K562 (cell line): Measurements from ENCODE around the gene ELOVL7. TPM values are rescaled to one million over a fixed set of nuclear protein-coding genes. Genes with fewer than 3 reads are reported as not detected.

Source experiments
- EHMT2 ChIP-seq: fragments of 450-650 bp; IDR thresholded peaks from 2 replicates; pipeline ENCODE4 v1.6.1; 2018; ENCODE audit warnings: antibody characterized with exemption
- MCM2 ChIP-seq: fragments of 450-650 bp; IDR thresholded peaks from 2 replicates; pipeline ENCODE4 v1.6.1; 2017; ENCODE audit warnings: low read depth, mild to moderate bottlenecking
- NBN ChIP-seq: fragments of 450-650 bp; IDR thresholded peaks from 2 replicates; pipeline ENCODE4 v1.6.1; 2016; ENCODE audit warnings: low read depth, mild to moderate bottlenecking
- NFIC ChIP-seq: fragments of 450-650 bp; IDR thresholded peaks from 2 replicates; pipeline ENCODE4 v1.6.1; 2017; ENCODE audit warnings: mild to moderate bottlenecking, inconsistent platforms
- TEAD4 ChIP-seq, 2 experiments: sonication (generic) in 1 of 2; formaldehyde crosslinking in 1 of 2; IDR thresholded peaks; 2 replicates each; pipeline versions ENCODE4 v1.6.1 to v1.8.0; 2012 to 2022; ENCODE audit warnings: borderline replicate concordance in 1 of 2, inconsistent platforms in 1 of 2, low read length in 1 of 2, mild to moderate bottlenecking in 1 of 2, missing genetic modification reagents in 1 of 2
- ZHX1 ChIP-seq: fragments of 150-350 bp; conservative IDR thresholded peaks from 2 replicates; pipeline ENCODE4 v1.6.1; 2014; ENCODE audit warnings: low read length
- ZNF431 ChIP-seq: sonication (generic); formaldehyde crosslinking; IDR thresholded peaks from 2 replicates; pipeline ENCODE4 v1.8.0; 2022; ENCODE audit warnings: mild to moderate bottlenecking, missing genetic modification reagents
- ZNF766 ChIP-seq: fragments of 200-800 bp; sonication (Bioruptor generic); conservative IDR thresholded peaks from 2 replicates; pipeline ENCODE4 v1.6.1; 2016; ENCODE audit warnings: missing genetic modification characterization, missing compliant biosample characterization
- polyA plus RNA-seq, 8 experiments: library from polyadenylated mRNA; depleted of rRNA in 4 of 8; stranded (reverse) in 5 of 8; unstranded in 3 of 8; fragments of >200 nt; fragmentation: Nextera tagmentation in 2 of 8; fragmentation: Illumina TruSeq in 1 of 8; extraction: Ambion mirVana in 2 of 8; extraction: Trizol in 1 of 8; gene quantifications; 2 replicates each; pipeline versions ENCODE4 v1.2.1 to v1.2.3, GENCODE V29; 2011 to 2014; ENCODE audit warnings: inconsistent platforms in 1 of 8, missing spikeins in 1 of 8
- total RNA-seq, 7 experiments: library from RNA; depleted of rRNA in 6 of 7; stranded (reverse); fragments of >200 nt in 6 of 7; fragmentation: Illumina TruSeq in 2 of 7; extraction: Trizol in 2 of 7; gene quantifications; 2 replicates each; pipeline versions ENCODE4 v1.2.1 to v1.2.3, GENCODE V29; 2011 to 2021; ENCODE audit warnings: low replicate concordance in 1 of 7
- TF ChIP-seq, protein P1 (sequence below): fragments of 450-650 bp; IDR thresholded peaks from 2 replicates; pipeline ENCODE4 v1.6.1; 2016; ENCODE audit warnings: low read depth, mild to moderate bottlenecking, moderate library complexity

The ELOVL7 gene
- total and polyA plus RNA-seq, 9 of the 15 experiments (the other 6 are each of a cell fraction or from before 2014, with no cell fraction given), result 4.5 to 12.3 (median 6.9) TPM

DNA sequence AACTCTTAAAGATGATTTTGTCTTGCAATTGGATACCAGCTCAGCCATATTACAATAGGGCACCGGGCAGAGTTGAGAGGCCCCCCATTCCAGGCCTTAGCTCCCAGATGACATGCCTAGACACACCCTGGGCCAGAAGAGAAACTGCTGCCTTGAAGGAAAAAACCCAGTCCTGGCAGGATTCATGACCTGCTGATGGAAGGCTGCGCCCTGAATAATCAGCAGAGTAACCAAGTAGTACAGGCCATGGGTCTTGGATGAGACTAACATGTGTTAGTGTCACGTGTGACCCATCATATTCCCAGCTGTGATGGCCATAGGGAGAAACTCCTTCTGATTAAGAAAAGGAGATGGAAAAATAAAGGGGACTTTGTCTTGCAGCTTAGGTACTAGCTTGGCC is 105.1 kb downstream of the ELOVL7 start (continued):
- TF ChIP-seq ZHX1, result no peak
- TF ChIP-seq ZNF766, result no peak
- TF ChIP-seq, protein P1, sequence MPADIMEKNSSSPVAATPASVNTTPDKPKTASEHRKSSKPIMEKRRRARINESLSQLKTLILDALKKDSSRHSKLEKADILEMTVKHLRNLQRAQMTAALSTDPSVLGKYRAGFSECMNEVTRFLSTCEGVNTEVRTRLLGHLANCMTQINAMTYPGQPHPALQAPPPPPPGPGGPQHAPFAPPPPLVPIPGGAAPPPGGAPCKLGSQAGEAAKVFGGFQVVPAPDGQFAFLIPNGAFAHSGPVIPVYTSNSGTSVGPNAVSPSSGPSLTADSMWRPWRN, result no peak
- no peak for TF ChIP-seq NFIC
- no peak for TF ChIP-seq NBN
- no peak for TF ChIP-seq EHMT2
- TF ChIP-seq MCM2, result no peak
- TF ChIP-seq TEAD4 (IDR thresholded peaks at IDR 0.05; ENCODE audit: low read length), result no peak
- no peak for TF ChIP-seq TEAD4 (CRISPR knock-in tag; IDR thresholded peaks at IDR 0.05; ENCODE audit: borderline replicate concordance)
- TF ChIP-seq ZNF431 (CRISPR knock-in tag), result no peak
